ENCODE results near the gene TMUB1. TPM values are rescaled to one million over a fixed set of nuclear protein-coding genes. Genes with fewer than 3 reads are reported as not detected.

The TMUB1 gene
- total and polyA plus RNA-seq, 9 of the 15 experiments (the other 6 are each of a cell fraction or from before 2014, with no cell fraction given), result 0.14 to 241 (median 74.1) TPM

DNA sequence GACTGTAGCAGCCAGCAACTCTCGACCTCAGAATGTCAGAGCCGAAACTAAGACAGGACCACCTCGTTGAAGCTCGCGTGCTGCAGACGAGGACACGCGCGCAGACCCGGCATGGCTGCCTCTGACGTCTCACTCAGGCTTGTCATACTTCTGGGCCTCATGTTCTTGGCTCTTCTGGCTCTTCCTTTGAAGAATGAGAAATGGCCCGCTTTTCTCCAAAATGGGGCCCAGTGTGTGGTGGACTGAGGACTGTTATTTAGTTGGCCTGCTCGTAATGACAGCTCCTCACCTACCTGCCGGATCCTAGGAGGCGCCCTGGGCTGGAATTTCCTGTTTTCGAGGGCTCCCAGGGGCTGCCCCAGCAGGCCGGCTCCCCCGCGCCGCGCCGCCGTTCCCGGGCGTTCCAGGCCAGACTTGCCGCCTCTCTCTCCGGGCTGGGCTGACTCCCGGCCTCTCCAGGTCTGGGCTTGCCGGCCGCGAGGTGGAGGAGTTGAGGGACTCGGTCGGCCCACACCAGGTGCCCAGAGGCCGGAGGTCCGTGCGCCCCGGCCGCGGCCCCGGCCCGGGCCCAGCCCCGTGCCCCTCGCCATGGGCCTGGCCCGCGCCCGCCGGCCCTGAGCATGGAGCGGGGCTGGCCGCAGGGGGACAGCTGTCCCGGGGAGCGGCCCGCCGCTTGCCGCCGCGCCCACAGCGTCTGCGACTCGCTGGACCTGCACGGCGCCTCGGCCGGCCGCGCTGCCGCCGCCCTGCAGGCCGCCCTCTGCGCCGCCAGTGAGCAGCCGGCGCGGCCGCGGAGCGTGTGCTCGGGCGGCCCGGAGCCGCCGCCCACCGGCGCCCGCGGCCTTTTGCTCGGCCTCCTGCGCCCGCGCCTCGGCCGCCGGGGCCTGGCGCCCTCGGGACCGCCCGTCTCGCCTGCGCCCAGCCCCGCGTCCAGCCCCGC lies 31.1 kb upstream of the TMUB1 start:
- H3K27ac ChIP-seq (ENCODE audit: extremely low read depth, low read depth, low read length), result peak overlapping the region; percentile 56; the same call in 1 of the 3 replicates
- H3K4me1 ChIP-seq (replicated peaks in 1 of 2; ENCODE audit: control insufficient read depth in 2 of 2, insufficient read depth in 2 of 2, low read length in 2 of 2), result peaks cover 32 to 70% of the 10 kb centered on the region in 2 experiments
- WGBS (ENCODE audit: insufficient coverage, low coverage, missing lambda C conversion rate), result 83% methylated on average over 32 of the region's 101 CpGs
- no peak for DNase-seq (ENCODE audit: extremely low read depth in 1 of 4, low spot score in 3 of 4)
- ChIA-PET CTCF (ENCODE audit: low intra/inter-chr PET ratio) (interaction anchor here (0.6 kb wide), 1 partner anchor 54 kb away, joined by 6 read pairs; no protein-coding TSS in a partner anchor), POLR2A (no interaction called here)
- FAIRE-seq, result no peak
- H2AFZ ChIP-seq (ENCODE audit: low read depth, low read length), result no peak overlapping the region
- no TSS peak for BruUV-seq (replicated peaks)
- in situ Hi-C loops (cut with MboI) (no loop called here), intact Hi-C loops (cut with micrococcal nuclease) (loop anchor here (5.0 kb wide), 2 partner anchors 152 to 217 kb away; no protein-coding TSS in a partner anchor)
- peaks cover 66% of the 10 kb centered on the region; the same call in 2 of the 3 replicates for H3K36me3 ChIP-seq (ENCODE audit: control insufficient read depth, insufficient read depth, low read length)
- no peaks in the 10 kb centered on the region for H3K27me3 ChIP-seq (ENCODE audit: control insufficient read depth in 2 of 2, insufficient read depth in 2 of 2, low read length in 2 of 2)
- H3K4me2 ChIP-seq (ENCODE audit: insufficient read depth, low read length), result peak overlapping the region; percentile 22; the same call in 1 of the 2 replicates
- H3K9me3 ChIP-seq (replicated peaks; ENCODE audit: control insufficient read depth, insufficient read depth, low read depth, low read length), result no peaks in the 10 kb centered on the region
- peaks cover 68% of the 10 kb centered on the region for H4K20me1 ChIP-seq (replicated peaks; ENCODE audit: control insufficient read depth, insufficient read depth, low read length)
- H3K9ac ChIP-seq (ENCODE audit: insufficient read depth in 1 of 2, low read depth in 2 of 2, low read length in 2 of 2), result peak overlapping the region in 1 of 2 experiments; percentile 49; a peak in 2 of 4 replicates
- H3K4me3 ChIP-seq, result no peak overlapping the region
- no peak for ATAC-seq
- H3K9me1 ChIP-seq (ENCODE audit: control insufficient read depth, insufficient read depth, low read length), result peaks cover 13% of the 10 kb centered on the region
- peaks cover 65% of the 10 kb centered on the region for H3K79me2 ChIP-seq (ENCODE audit: control insufficient read depth, insufficient read depth, low read length)
- TF ChIP-seq TCF7L2 (IDR thresholded peaks at IDR 0.05; ENCODE audit: low read depth, low read length) (no peak), HNRNPLL (IDR thresholded peaks at IDR 0.05; ENCODE audit: low read depth, low read length, poor library complexity, severe bottlenecking) (no peak), NR2F6 (CRISPR knock-in tag; IDR thresholded peaks at IDR 0.05) (no peak), L3MBTL2 (IDR thresholded peaks at IDR 0.05) (0 out of 2 replicates have a peak, but pooled peaks have one; percentile 5), ZZZ3 (IDR thresholded peaks at IDR 0.05) (no peak), LARP7 (IDR thresholded peaks at IDR 0.05) (no peak), ZNF79 (CRISPR knock-in tag; IDR thresholded peaks at IDR 0.05; ENCODE audit: low read depth) (no peak), TCF3 (CRISPR knock-in tag; IDR thresholded peaks at IDR 0.05) (no peak), NCOA6 (IDR thresholded peaks at IDR 0.05) (no peak), BACH1 (tag; IDR thresholded peaks at IDR 0.05) (no peak)
- TF ChIP-seq, protein P1, sequence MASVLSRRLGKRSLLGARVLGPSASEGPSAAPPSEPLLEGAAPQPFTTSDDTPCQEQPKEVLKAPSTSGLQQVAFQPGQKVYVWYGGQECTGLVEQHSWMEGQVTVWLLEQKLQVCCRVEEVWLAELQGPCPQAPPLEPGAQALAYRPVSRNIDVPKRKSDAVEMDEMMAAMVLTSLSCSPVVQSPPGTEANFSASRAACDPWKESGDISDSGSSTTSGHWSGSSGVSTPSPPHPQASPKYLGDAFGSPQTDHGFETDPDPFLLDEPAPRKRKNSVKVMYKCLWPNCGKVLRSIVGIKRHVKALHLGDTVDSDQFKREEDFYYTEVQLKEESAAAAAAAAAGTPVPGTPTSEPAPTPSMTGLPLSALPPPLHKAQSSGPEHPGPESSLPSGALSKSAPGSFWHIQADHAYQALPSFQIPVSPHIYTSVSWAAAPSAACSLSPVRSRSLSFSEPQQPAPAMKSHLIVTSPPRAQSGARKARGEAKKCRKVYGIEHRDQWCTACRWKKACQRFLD (CRISPR knock-in tag; IDR thresholded peaks at IDR 0.05), result no peak
- TF ChIP-seq, protein P2, sequence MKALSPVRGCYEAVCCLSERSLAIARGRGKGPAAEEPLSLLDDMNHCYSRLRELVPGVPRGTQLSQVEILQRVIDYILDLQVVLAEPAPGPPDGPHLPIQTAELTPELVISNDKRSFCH (CRISPR knock-in tag; IDR thresholded peaks at IDR 0.05), result no peak
- TF ChIP-seq, protein P2 (tag; IDR thresholded peaks at IDR 0.05), result no peak
- TF ChIP-seq, protein P3, sequence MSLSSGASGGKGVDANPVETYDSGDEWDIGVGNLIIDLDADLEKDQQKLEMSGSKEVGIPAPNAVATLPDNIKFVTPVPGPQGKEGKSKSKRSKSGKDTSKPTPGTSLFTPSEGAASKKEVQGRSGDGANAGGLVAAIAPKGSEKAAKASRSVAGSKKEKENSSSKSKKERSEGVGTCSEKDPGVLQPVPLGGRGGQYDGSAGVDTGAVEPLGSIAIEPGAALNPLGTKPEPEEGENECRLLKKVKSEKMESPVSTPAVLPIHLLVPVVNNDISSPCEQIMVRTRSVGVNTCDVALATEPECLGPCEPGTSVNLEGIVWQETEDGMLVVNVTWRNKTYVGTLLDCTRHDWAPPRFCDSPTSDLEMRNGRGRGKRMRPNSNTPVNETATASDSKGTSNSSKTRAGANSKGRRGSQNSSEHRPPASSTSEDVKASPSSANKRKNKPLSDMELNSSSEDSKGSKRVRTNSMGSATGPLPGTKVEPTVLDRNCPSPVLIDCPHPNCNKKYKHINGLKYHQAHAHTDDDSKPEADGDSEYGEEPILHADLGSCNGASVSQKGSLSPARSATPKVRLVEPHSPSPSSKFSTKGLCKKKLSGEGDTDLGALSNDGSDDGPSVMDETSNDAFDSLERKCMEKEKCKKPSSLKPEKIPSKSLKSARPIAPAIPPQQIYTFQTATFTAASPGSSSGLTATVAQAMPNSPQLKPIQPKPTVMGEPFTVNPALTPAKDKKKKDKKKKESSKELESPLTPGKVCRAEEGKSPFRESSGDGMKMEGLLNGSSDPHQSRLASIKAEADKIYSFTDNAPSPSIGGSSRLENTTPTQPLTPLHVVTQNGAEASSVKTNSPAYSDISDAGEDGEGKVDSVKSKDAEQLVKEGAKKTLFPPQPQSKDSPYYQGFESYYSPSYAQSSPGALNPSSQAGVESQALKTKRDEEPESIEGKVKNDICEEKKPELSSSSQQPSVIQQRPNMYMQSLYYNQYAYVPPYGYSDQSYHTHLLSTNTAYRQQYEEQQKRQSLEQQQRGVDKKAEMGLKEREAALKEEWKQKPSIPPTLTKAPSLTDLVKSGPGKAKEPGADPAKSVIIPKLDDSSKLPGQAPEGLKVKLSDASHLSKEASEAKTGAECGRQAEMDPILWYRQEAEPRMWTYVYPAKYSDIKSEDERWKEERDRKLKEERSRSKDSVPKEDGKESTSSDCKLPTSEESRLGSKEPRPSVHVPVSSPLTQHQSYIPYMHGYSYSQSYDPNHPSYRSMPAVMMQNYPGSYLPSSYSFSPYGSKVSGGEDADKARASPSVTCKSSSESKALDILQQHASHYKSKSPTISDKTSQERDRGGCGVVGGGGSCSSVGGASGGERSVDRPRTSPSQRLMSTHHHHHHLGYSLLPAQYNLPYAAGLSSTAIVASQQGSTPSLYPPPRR (CRISPR knock-in tag; IDR thresholded peaks at IDR 0.05; ENCODE audit: borderline replicate concordance), result no peak

Data from K562 (cell line).